Glutamatergic neuron (in vitro differentiated cells): ENCODE results near the gene ITGA2B. TPM values are rescaled to one million over a fixed set of nuclear protein-coding genes. Genes with fewer than 3 reads are reported as not detected.

Source experiments
- DNase-seq: peaks from one replicate; pipeline ENCODE4 v3.0.0; 2022
- H3K27ac Mint-ChIP-seq: one replicate; pipeline ENCODE4 v1.8.0; 2020; ENCODE audit warnings: mild to moderate bottlenecking, mixed read lengths, inconsistent platforms; ENCODE audit not compliant: unreplicated experiment
- H3K27me3 Mint-ChIP-seq: one replicate; pipeline ENCODE4 v1.8.0; 2020; ENCODE audit warnings: mild to moderate bottlenecking, moderate library complexity, mixed read lengths, inconsistent platforms; ENCODE audit not compliant: unreplicated experiment
- H3K36me3 Mint-ChIP-seq: one replicate; pipeline ENCODE4 v1.8.0; 2020; ENCODE audit warnings: mild to moderate bottlenecking, mixed read lengths, inconsistent platforms; ENCODE audit not compliant: unreplicated experiment
- H3K4me1 Mint-ChIP-seq: one replicate; pipeline ENCODE4 v1.8.0; 2020; ENCODE audit warnings: mild to moderate bottlenecking, low read depth, mixed read lengths, inconsistent platforms; ENCODE audit not compliant: unreplicated experiment
- H3K4me3 Mint-ChIP-seq: one replicate; pipeline ENCODE4 v1.8.0; 2020; ENCODE audit warnings: mild to moderate bottlenecking, mixed read lengths, inconsistent platforms; ENCODE audit not compliant: unreplicated experiment
- H3K9me3 Mint-ChIP-seq: one replicate; pipeline ENCODE4 v1.8.0; 2020; ENCODE audit warnings: mild to moderate bottlenecking, moderate library complexity, mixed read lengths, inconsistent platforms; ENCODE audit not compliant: unreplicated experiment
- CTCF ChIP-seq: fragments of 200-600 bp; sonication (generic); IDR thresholded peaks from one replicate; pipeline ENCODE4 v1.5.0; 2021; ENCODE audit not compliant: partially characterized antibody, unreplicated experiment
- total RNA-seq: library from RNA; stranded (reverse); fragmentation: NEBNext Ultra II Directional; extraction: Animal tissue kit (Norgen Biotek cat#: 25700); gene quantifications from one replicate; pipeline ENCODE4 v1.2.1, GENCODE V29; 2021; ENCODE audit not compliant: unreplicated experiment

Gene ITGA2B
- total RNA-seq, 1 donor from 2014 or later: 7.1 TPM

GRCh38 chr17:44361292-44362260 lies 27.9 kb downstream of the ITGA2B start:
- no peak for TF ChIP-seq CTCF
- H3K4me3 Mint-ChIP-seq: peak overlapping the region; percentile 88
- H3K36me3 Mint-ChIP-seq: no peaks in the 10 kb centered on the region
- peaks cover 15% of the 10 kb centered on the region for H3K27me3 Mint-ChIP-seq
- DNase-seq: no peak
- H3K4me1 Mint-ChIP-seq: peaks cover 24% of the 10 kb centered on the region
- H3K9me3 Mint-ChIP-seq: peaks cover 10% of the 10 kb centered on the region
- H3K27ac Mint-ChIP-seq: peak overlapping the region; percentile 72

GRCh38 chr17:44360826-44361225 lies 28.6 kb downstream of the ITGA2B start:
- peak overlapping the region; percentile 72 for H3K27ac Mint-ChIP-seq
- peaks cover 16% of the 10 kb centered on the region for H3K27me3 Mint-ChIP-seq
- no peak for TF ChIP-seq CTCF
- H3K9me3 Mint-ChIP-seq: peaks cover 10% of the 10 kb centered on the region
- DNase-seq: no peak
- peak overlapping the region; percentile 74 for H3K4me3 Mint-ChIP-seq
- H3K4me1 Mint-ChIP-seq: peaks cover 24% of the 10 kb centered on the region
- no peaks in the 10 kb centered on the region for H3K36me3 Mint-ChIP-seq

DNA sequence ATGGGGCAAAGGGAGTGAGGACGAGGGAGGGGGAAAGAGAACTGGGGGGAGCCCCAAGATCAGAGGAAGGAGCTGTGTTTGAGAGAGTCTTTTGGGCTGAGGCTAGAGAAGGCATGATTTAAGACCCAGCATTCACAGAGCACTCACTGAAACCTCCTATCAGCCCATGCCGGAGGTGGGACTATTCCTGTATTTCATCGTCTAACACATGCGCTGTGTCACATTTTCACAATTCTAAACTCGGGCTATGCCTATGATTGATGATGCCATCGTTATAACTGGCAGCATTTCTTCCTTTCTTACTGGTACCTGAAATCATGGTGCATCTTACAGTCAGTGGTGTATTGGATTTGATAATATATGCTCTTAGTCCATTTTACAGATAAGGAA lies 29.3 kb downstream of the ITGA2B start:
- Mint-ChIP-seq H3K27ac (peak overlapping the region; percentile 33), H3K27me3 (peaks cover 17% of the 10 kb centered on the region), H3K4me3 (peak overlapping the region; percentile 74), H3K4me1 (peaks cover 29% of the 10 kb centered on the region), H3K36me3 (no peaks in the 10 kb centered on the region), H3K9me3 (peaks cover 10% of the 10 kb centered on the region)
- TF ChIP-seq CTCF: no peak
- DNase-seq: no peak

DNA sequence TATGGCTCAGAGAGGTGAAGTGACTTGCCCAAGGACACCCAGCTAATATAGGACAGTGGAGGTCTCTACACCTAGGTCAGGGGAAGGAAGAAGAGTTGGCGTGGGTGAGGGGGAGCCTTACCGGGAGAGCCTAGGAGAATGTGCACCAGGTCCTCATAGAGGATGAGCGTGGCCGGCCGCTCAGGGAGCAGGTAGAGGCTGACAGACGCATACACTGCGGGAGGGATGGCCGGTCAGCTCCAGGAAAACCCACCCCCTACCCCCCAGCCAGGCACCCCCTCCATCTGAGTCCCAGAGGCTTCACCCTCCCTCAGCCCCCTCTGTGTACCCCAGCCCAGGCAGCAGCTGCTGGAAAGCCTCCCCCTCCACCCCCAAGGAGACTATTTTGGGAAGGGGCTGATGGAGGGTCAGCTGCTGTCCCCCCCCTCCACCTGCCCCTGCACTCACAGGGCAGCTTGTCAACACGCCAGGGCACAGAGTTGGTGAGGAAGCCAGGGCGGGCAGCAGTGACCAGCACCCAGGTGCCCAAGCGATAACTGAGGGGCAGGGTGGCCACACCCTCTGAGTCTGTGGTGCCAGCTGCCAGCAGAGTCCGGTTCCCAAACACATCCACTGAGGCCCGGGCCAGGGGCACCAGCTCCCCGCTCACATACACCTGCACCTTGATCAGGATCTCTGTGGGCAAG lies 29.8 kb downstream of the ITGA2B start:
- Mint-ChIP-seq H3K4me1 (peaks cover 31% of the 10 kb centered on the region), H3K9me3 (peaks cover 8% of the 10 kb centered on the region), H3K36me3 (no peaks in the 10 kb centered on the region), H3K27me3 (peaks cover 12% of the 10 kb centered on the region), H3K4me3 (peak overlapping the region; percentile 74), H3K27ac (peak overlapping the region; percentile 59)
- no peak for DNase-seq
- no peak for TF ChIP-seq CTCF
